Bronchial epithelial cell (primary cell): Measurements from ENCODE around the gene HTR3C. TPM values are rescaled to one million over a fixed set of nuclear protein-coding genes. Genes with fewer than 3 reads are reported as not detected.

Experiments used
- DNase-seq: peaks from one replicate; pipeline ENCODE4 v3.0.0-alpha.2; 2010; ENCODE audit warnings: low read depth
- FAIRE-seq: peaks from 2 replicates; lab custom pipeline; 2011; peaks lifted over from hg19 to GRCh38; lab: Jason Lieb, UNC
- H3K27me3 ChIP-seq: 2 replicates; pipeline ENCODE4 v1.5.1; 2011; ENCODE audit warnings: low read length; ENCODE audit not compliant: control insufficient read depth, insufficient read depth
- H3K36me3 ChIP-seq: 2 replicates; pipeline ENCODE4 v1.5.1; 2011; ENCODE audit warnings: low read length; ENCODE audit not compliant: control insufficient read depth, insufficient read depth
- H3K4me3 ChIP-seq: 2 replicates; pipeline ENCODE4 v1.5.1; 2011; ENCODE audit warnings: mild to moderate bottlenecking, low read depth, low read length, control low read depth
- total RNA-seq: library from RNA; depleted of rRNA; stranded (reverse); fragments of >200 nt; gene quantifications from 2 replicates; pipeline ENCODE4 v1.2.1, GENCODE V29; 2014
- TF ChIP-seq, protein P1 (sequence below): IDR thresholded peaks from 2 replicates; pipeline ENCODE4 v1.5.1; 2011; ENCODE audit warnings: mild to moderate bottlenecking, moderate library complexity, low read length, control low read depth, inconsistent platforms; ENCODE audit not compliant: insufficient read depth, severe bottlenecking

Gene HTR3C
- total RNA-seq, 1 donor from 2014 or later = not detected

DNA sequence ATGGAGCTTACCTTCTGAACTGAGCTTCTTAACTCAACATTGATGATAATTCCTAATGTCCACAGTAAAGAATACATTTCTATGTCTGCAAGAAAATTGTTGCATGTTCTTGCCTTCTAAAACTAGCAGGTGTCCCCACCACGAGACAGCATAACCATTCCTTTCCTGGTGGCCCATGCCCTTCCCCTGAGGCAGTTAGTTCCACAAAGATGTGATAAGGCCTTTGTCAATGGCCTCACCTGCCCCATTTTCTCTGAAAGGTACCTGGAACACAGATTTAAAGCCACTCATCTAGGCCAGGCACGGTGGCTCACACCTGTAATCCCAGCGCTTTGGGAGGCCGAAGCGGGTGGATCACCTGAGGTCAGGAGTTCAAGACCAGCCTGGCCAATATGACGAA, 23.1 kb downstream of the HTR3C start:
- TF ChIP-seq, protein P1, sequence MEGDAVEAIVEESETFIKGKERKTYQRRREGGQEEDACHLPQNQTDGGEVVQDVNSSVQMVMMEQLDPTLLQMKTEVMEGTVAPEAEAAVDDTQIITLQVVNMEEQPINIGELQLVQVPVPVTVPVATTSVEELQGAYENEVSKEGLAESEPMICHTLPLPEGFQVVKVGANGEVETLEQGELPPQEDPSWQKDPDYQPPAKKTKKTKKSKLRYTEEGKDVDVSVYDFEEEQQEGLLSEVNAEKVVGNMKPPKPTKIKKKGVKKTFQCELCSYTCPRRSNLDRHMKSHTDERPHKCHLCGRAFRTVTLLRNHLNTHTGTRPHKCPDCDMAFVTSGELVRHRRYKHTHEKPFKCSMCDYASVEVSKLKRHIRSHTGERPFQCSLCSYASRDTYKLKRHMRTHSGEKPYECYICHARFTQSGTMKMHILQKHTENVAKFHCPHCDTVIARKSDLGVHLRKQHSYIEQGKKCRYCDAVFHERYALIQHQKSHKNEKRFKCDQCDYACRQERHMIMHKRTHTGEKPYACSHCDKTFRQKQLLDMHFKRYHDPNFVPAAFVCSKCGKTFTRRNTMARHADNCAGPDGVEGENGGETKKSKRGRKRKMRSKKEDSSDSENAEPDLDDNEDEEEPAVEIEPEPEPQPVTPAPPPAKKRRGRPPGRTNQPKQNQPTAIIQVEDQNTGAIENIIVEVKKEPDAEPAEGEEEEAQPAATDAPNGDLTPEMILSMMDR = no peak
- no peak for DNase-seq
- Histone ChIP-seq H3K36me3 (no peaks in the 10 kb centered on the region), H3K27me3 (peaks cover 2% of the 10 kb centered on the region), H3K4me3 (no peak overlapping the region)
- no peak for FAIRE-seq

DNA sequence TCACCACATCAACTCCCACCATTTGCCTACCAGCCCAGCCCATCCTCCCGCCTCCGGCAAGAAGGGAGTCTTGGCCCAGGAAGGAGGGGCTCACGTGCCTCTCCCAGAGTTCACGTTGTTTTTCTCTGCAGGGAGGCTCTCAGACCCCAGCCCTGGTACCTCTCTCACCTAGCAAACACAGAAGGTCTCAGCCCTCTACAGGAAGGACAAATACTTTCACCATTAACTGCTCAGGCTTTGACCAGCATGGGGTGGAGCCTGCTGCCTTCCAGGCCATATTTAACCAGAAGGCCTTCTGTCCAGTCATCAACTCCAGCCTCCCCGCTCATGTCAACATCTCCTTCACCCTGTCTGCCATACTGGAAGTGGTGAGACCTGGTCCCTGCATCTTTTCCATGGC, 25.0 kb downstream of the HTR3C start:
- TF ChIP-seq, protein P1 = no peak
- H3K36me3 ChIP-seq = no peaks in the 10 kb centered on the region
- no peak for DNase-seq
- H3K27me3 ChIP-seq = peaks cover 2% of the 10 kb centered on the region
- H3K4me3 ChIP-seq = no peak overlapping the region
- no peak for FAIRE-seq

DNA sequence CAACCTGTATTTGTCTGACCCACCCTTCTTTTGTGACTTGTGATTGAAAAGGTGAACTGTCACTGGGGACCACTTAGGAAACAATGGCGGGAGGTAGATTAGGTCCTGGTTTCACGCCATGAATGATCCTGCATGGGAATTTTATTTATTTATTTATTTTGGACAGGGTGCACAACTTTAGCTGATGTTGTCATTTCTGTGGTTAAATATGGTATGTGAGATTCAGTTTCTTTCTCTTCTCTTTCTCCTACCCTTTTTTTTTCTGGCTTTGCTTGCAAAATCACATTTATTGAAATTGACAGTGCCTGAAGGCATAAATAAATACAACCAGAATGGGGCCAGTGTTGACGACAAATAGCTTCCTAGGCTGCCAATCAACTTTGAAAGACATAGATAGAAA, 26.0 kb downstream of the HTR3C start:
- no peak overlapping the region for H3K4me3 ChIP-seq
- no peak for DNase-seq
- FAIRE-seq = no peak
- H3K27me3 ChIP-seq = no peaks in the 10 kb centered on the region
- no peaks in the 10 kb centered on the region for H3K36me3 ChIP-seq
- TF ChIP-seq, protein P1 = no peak

DNA sequence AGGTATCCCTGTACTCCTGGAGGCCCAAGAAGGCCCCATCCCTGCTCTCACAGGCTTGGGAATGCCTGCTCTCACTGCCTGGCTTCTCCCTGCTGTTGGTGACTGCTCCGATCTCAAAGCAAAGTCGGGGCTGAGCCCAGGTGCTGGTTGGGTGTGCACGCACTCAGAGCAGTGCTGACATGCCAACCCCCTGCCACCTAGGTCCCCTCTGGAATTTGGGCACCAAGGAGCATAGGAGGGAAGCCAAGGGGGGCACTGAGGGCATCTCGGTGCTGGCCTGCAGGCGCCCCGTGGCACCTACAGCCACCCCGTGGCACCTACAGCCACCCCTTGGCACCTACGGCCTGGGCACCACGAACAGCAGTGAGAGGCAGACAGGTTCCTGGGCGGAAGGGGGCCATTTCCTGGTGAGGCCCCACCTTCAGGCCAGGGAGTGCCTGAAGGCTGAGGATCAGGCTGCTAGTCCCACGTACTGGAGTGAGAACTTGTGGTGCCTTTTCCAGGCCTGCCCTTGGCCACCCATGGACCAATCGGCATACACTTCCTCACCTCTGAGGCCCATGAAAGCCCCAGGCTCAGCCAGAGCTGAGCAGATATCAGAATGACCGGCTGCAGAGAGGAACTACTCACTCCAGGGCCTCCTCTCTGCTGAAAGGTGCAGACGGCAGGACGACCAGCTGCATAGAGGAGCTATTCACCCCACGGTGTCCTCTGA, 28.4 kb downstream of the HTR3C start:
- FAIRE-seq (no peak), DNase-seq (no peak)
- Histone ChIP-seq H3K4me3 (no peak overlapping the region), H3K36me3 (no peaks in the 10 kb centered on the region), H3K27me3 (no peaks in the 10 kb centered on the region)
- TF ChIP-seq, protein P1 = no peak

DNA sequence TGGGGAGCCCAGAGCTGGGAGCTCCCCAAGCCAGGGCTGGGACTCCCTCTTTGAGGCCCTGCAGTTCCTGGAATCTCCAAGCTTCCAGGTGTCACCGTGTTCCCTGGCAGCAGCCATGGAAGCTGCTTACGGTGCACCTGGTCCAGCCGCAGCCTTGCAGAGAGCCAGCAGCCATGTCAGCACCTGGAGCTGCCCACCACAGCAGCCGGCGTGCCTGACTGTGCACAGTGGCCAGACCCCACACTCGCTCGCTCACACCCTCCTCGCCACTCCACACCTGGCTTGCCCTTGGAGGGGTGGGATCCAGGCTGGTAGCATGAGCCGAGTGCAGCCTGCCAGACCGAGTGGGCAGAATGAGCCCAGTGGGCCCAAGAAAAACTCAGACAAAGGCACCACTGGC, 29.2 kb downstream of the HTR3C start:
- Histone ChIP-seq H3K27me3 (no peaks in the 10 kb centered on the region), H3K4me3 (no peak overlapping the region), H3K36me3 (no peaks in the 10 kb centered on the region)
- no peak for FAIRE-seq
- TF ChIP-seq, protein P1 = no peak
- DNase-seq = no peak

DNA sequence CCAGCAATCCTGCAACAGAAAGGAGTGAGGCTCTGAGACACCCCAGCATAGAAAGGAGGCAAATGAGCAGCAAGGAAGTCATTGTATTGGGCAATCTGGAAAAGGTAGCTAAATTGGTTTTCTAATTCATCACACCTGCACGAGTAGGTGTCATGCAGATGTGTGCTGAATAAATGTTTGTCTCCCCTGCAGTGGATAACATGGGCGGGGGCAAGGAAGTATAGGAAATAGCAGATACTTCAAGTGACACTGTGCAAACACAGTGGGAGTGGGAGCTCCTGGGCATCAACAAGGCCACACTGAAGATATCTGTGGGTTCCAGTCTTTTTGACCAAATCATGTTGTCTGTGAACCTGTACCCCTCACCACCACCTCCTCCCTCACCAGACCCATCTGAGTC, 29.6 kb downstream of the HTR3C start:
- Histone ChIP-seq H3K27me3 (no peaks in the 10 kb centered on the region), H3K36me3 (no peaks in the 10 kb centered on the region), H3K4me3 (no peak overlapping the region)
- FAIRE-seq = no peak
- DNase-seq = peak; percentile 27
- TF ChIP-seq, protein P1 = no peak
